ENCODE results near the gene EXOC3L4. TPM values are rescaled to one million over a fixed set of nuclear protein-coding genes. Genes with fewer than 3 reads are reported as not detected.
"Not testable (repeated sequence)": the region's sequence is repeated elsewhere in the genome, so short reads cannot be mapped to it uniquely, and the experiment has no call there.

The EXOC3L4 gene
- total and polyA plus RNA-seq, 4 donors: 0.45 to 0.52 (median 0.50) TPM; not detected in 1

- no peaks in the 10 kb centered on the region for H3K27me3 ChIP-seq (ENCODE audit: control insufficient read depth, insufficient read depth, low read length)
Observed at GRCh38 chr14:103112400-103113243, 18.1 kb downstream of the EXOC3L4 start.

GRCh38 chr14:103113303-103113702, 18.8 kb downstream of the EXOC3L4 start:
- H3K4me1 ChIP-seq (ENCODE audit: control insufficient read depth, insufficient read depth, low read length): peaks cover 21% of the 10 kb centered on the region

More at GRCh38 chr14:103112400-103113243, 18.1 kb downstream of the EXOC3L4 start:
- peaks cover 17% of the 10 kb centered on the region for H3K4me1 ChIP-seq (ENCODE audit: control insufficient read depth, insufficient read depth, low read length)
- no peaks in the 10 kb centered on the region for H3K36me3 ChIP-seq (ENCODE audit: control insufficient read depth, insufficient read depth, low read length)
- no peak overlapping the region for H3K27ac ChIP-seq (ENCODE audit: low read depth, low read length)
- no peak for DNase-seq (ENCODE audit: low read depth in 4 of 6, low spot score in 6 of 6)
- 71% methylated on average over 10 of the region's 11 CpGs for WGBS (ENCODE audit: insufficient coverage)
- H3K9me3 ChIP-seq (ENCODE audit: control insufficient read depth, insufficient read depth, low read length): no peaks in the 10 kb centered on the region
- H3K4me3 ChIP-seq (ENCODE audit: low read depth, low read length): no peak overlapping the region

GRCh38 chr14:103113774-103114173, 19.2 kb downstream of the EXOC3L4 start:
- H3K27ac ChIP-seq (ENCODE audit: low read depth, low read length): no peak overlapping the region
- H3K36me3 ChIP-seq (ENCODE audit: control insufficient read depth, insufficient read depth, low read length): no peaks in the 10 kb centered on the region
- H3K27me3 ChIP-seq (ENCODE audit: control insufficient read depth, insufficient read depth, low read length): no peaks in the 10 kb centered on the region
- peaks cover 23% of the 10 kb centered on the region for H3K4me1 ChIP-seq (ENCODE audit: control insufficient read depth, insufficient read depth, low read length)
- H3K4me3 ChIP-seq (ENCODE audit: low read depth, low read length): no peak overlapping the region
- no peak for DNase-seq (ENCODE audit: low read depth in 4 of 6, low spot score in 6 of 6)
- H3K9me3 ChIP-seq (ENCODE audit: control insufficient read depth, insufficient read depth, low read length): no peaks in the 10 kb centered on the region
- WGBS (ENCODE audit: insufficient coverage): 87% methylated on average over 11 of the region's 13 CpGs

More at GRCh38 chr14:103113303-103113702, 18.8 kb downstream of the EXOC3L4 start:
- no peak for DNase-seq (ENCODE audit: low read depth in 4 of 6, low spot score in 6 of 6)
- Histone ChIP-seq H3K9me3 (ENCODE audit: control insufficient read depth, insufficient read depth, low read length) (no peaks in the 10 kb centered on the region), H3K36me3 (ENCODE audit: control insufficient read depth, insufficient read depth, low read length) (no peaks in the 10 kb centered on the region), H3K4me3 (ENCODE audit: low read depth, low read length) (no peak overlapping the region), H3K27me3 (ENCODE audit: control insufficient read depth, insufficient read depth, low read length) (no peaks in the 10 kb centered on the region), H3K27ac (ENCODE audit: low read depth, low read length) (no peak overlapping the region)
- WGBS (ENCODE audit: insufficient coverage): 85% methylated on average over 5 of the region's 5 CpGs

- 77% methylated on average over 11 of the region's 12 CpGs for WGBS (ENCODE audit: insufficient coverage)
- H3K4me3 ChIP-seq (ENCODE audit: low read depth, low read length); H3K27ac ChIP-seq (ENCODE audit: low read depth, low read length): not testable (repeated sequence)
Observed at GRCh38 chr14:103115086-103115679, 20.7 kb downstream of the EXOC3L4 start.

GRCh38 chr14:103115845-103116572, 21.5 kb downstream of the EXOC3L4 start:
- Histone ChIP-seq H3K4me3 (ENCODE audit: low read depth, low read length) (no peak overlapping the region), H3K27me3 (ENCODE audit: control insufficient read depth, insufficient read depth, low read length) (no peaks in the 10 kb centered on the region), H3K4me1 (ENCODE audit: control insufficient read depth, insufficient read depth, low read length) (peaks cover 10% of the 10 kb centered on the region), H3K27ac (ENCODE audit: low read depth, low read length) (no peak overlapping the region), H3K36me3 (ENCODE audit: control insufficient read depth, insufficient read depth, low read length) (no peaks in the 10 kb centered on the region), H3K9me3 (ENCODE audit: control insufficient read depth, insufficient read depth, low read length) (no peaks in the 10 kb centered on the region)
- DNase-seq (ENCODE audit: low read depth in 4 of 6, low spot score in 6 of 6): no peak
- 82% methylated on average over 9 of the region's 10 CpGs for WGBS (ENCODE audit: insufficient coverage)

More at GRCh38 chr14:103115086-103115679, 20.7 kb downstream of the EXOC3L4 start:
- H3K4me1 ChIP-seq (ENCODE audit: control insufficient read depth, insufficient read depth, low read length): peaks cover 18% of the 10 kb centered on the region
- not testable (repeated sequence) for H3K9me3 ChIP-seq (ENCODE audit: control insufficient read depth, insufficient read depth, low read length); H3K36me3 ChIP-seq (ENCODE audit: control insufficient read depth, insufficient read depth, low read length); H3K27me3 ChIP-seq (ENCODE audit: control insufficient read depth, insufficient read depth, low read length); DNase-seq (ENCODE audit: low read depth in 4 of 6, low spot score in 6 of 6)

- peaks cover 12% of the 10 kb centered on the region for H3K4me1 ChIP-seq (ENCODE audit: control insufficient read depth, insufficient read depth, low read length)
- WGBS (ENCODE audit: insufficient coverage): 87% methylated on average over 16 of the region's 17 CpGs
Observed at GRCh38 chr14:103116636-103117035, 22.1 kb downstream of the EXOC3L4 start.

GRCh38 chr14:103117499-103117898, 23.0 kb downstream of the EXOC3L4 start:
- not testable (repeated sequence) for DNase-seq (ENCODE audit: low read depth in 4 of 6, low spot score in 6 of 6); H3K4me3 ChIP-seq (ENCODE audit: low read depth, low read length); H3K27me3 ChIP-seq (ENCODE audit: control insufficient read depth, insufficient read depth, low read length); H3K9me3 ChIP-seq (ENCODE audit: control insufficient read depth, insufficient read depth, low read length); H3K27ac ChIP-seq (ENCODE audit: low read depth, low read length); H3K36me3 ChIP-seq (ENCODE audit: control insufficient read depth, insufficient read depth, low read length)
- 96% methylated on average over 4 of the region's 7 CpGs for WGBS (ENCODE audit: insufficient coverage)
- H3K4me1 ChIP-seq (ENCODE audit: control insufficient read depth, insufficient read depth, low read length): peaks cover 21% of the 10 kb centered on the region

More at GRCh38 chr14:103116636-103117035, 22.1 kb downstream of the EXOC3L4 start:
- H3K36me3 ChIP-seq (ENCODE audit: control insufficient read depth, insufficient read depth, low read length): no peaks in the 10 kb centered on the region
- no peak overlapping the region for H3K4me3 ChIP-seq (ENCODE audit: low read depth, low read length)
- no peak for DNase-seq (ENCODE audit: low read depth in 4 of 6, low spot score in 6 of 6)
- H3K27me3 ChIP-seq (ENCODE audit: control insufficient read depth, insufficient read depth, low read length): no peaks in the 10 kb centered on the region
- H3K27ac ChIP-seq (ENCODE audit: low read depth, low read length): no peak overlapping the region
- no peaks in the 10 kb centered on the region for H3K9me3 ChIP-seq (ENCODE audit: control insufficient read depth, insufficient read depth, low read length)

GRCh38 chr14:103118018-103118662, 23.6 kb downstream of the EXOC3L4 start:
- Histone ChIP-seq H3K27ac (ENCODE audit: low read depth, low read length) (no peak overlapping the region), H3K9me3 (ENCODE audit: control insufficient read depth, insufficient read depth, low read length) (no peaks in the 10 kb centered on the region), H3K36me3 (ENCODE audit: control insufficient read depth, insufficient read depth, low read length) (no peaks in the 10 kb centered on the region), H3K27me3 (ENCODE audit: control insufficient read depth, insufficient read depth, low read length) (peaks cover 10% of the 10 kb centered on the region), H3K4me1 (ENCODE audit: control insufficient read depth, insufficient read depth, low read length) (peaks cover 27% of the 10 kb centered on the region), H3K4me3 (ENCODE audit: low read depth, low read length) (no peak overlapping the region)
- DNase-seq (ENCODE audit: low read depth in 4 of 6, low spot score in 6 of 6): peak in 1 of 6 donors; percentile 51
- 50% methylated on average over 7 of the region's 10 CpGs for WGBS (ENCODE audit: insufficient coverage)
